ENCODE results near the gene DNAH7. TPM values are rescaled to one million over a fixed set of nuclear protein-coding genes. Genes with fewer than 3 reads are reported as not detected.

The DNAH7 gene
- total and polyA plus RNA-seq, 2 of the 8 experiments (the other 6 are each of a cell fraction or from before 2014, with no cell fraction given), result 0.07 to 0.08 TPM

DNA sequence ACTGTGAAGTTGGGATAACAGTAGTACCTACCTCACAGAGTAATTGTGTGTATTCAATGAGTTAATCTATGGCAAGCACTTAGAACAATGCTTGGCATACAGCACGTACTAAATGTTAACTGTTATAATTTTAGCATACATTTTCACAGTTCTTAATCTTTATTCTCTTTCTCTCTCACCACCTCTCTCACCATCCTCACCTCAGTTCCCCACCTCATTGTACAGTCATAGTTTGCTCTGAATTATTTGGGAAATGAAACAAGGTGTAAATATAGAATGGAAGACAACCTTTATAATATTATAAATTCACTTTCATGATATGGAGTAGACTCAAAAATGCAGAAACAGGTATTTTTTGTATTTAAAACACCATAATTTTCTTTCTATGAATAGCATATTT is 40.0 kb upstream of the DNAH7 start (continued):
- TF ChIP-seq, protein P1, sequence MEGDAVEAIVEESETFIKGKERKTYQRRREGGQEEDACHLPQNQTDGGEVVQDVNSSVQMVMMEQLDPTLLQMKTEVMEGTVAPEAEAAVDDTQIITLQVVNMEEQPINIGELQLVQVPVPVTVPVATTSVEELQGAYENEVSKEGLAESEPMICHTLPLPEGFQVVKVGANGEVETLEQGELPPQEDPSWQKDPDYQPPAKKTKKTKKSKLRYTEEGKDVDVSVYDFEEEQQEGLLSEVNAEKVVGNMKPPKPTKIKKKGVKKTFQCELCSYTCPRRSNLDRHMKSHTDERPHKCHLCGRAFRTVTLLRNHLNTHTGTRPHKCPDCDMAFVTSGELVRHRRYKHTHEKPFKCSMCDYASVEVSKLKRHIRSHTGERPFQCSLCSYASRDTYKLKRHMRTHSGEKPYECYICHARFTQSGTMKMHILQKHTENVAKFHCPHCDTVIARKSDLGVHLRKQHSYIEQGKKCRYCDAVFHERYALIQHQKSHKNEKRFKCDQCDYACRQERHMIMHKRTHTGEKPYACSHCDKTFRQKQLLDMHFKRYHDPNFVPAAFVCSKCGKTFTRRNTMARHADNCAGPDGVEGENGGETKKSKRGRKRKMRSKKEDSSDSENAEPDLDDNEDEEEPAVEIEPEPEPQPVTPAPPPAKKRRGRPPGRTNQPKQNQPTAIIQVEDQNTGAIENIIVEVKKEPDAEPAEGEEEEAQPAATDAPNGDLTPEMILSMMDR (IDR thresholded peaks at IDR 0.05; ENCODE audit: control extremely low read depth in 1 of 3, insufficient read depth in 1 of 3, low read depth in 1 of 3, low read length in 3 of 3), result no peak
